Activated CD4-positive, alpha-beta T cell treated with anti-CD3 and anti-CD28 coated beads for 36 hours (primary cell): ENCODE measurements around the gene DHX29. TPM values are rescaled to one million over a fixed set of nuclear protein-coding genes. Genes with fewer than 3 reads are reported as not detected.
A peak's percentile ranks its signal among the peaks of the same experiment; 100 is the strongest.

Experiments used
- ATAC-seq: fragments of 200-7000 bp; cut with Tn5 transposase; one replicate; pipeline ENCODE4 v1.10.0; 2021; ENCODE audit warnings: mild to moderate bottlenecking, moderate library complexity
- CTCF ChIA-PET: fragments of 350-600 bp; sonication (Branson Sonifier 250); formaldehyde crosslinking; loops from one replicate; lab custom pipeline; 2021; ENCODE audit warnings: antibody characterized with exemption; lab: Charles Lee
- POLR2A ChIA-PET: fragments of 350-600 bp; sonication (Branson Sonifier 250); formaldehyde crosslinking; loops from one replicate; lab custom pipeline; 2021; ENCODE audit warnings: antibody characterized with exemption, inconsistent platforms; lab: Charles Lee
- DNase-seq: peaks from one replicate; pipeline ENCODE4 v3.0.0-alpha.2; 2020
- H3K27ac Mint-ChIP-seq: one replicate; pipeline ENCODE4 v1.8.0; 2021; ENCODE audit warnings: mixed read lengths
- H3K27me3 Mint-ChIP-seq: one replicate; pipeline ENCODE4 v1.8.0; 2021; ENCODE audit warnings: mixed read lengths
- H3K36me3 Mint-ChIP-seq: one replicate; pipeline ENCODE4 v1.8.0; 2021; ENCODE audit warnings: low read depth, mixed read lengths
- H3K4me1 Mint-ChIP-seq: one replicate; pipeline ENCODE4 v1.8.0; 2021; ENCODE audit warnings: mixed read lengths
- H3K4me3 Mint-ChIP-seq: one replicate; pipeline ENCODE4 v1.8.0; 2021; ENCODE audit warnings: mild to moderate bottlenecking, moderate library complexity, mixed read lengths
- H3K9me3 Mint-ChIP-seq: one replicate; pipeline ENCODE4 v1.8.0; 2021; ENCODE audit warnings: low read depth, mixed read lengths
- intact Hi-C, 2 experiments: fragments of 100-400 bp; cut with DNase I in 1 of 2; cut with micrococcal nuclease in 1 of 2; formaldehyde crosslinking; loops; one replicate each; pipeline versions ENCODE4 v1.14.2 to v1.15.1; 2022 to 2024; cut with DNase I, micrococcal nuclease
- total RNA-seq, 2 experiments: library from RNA; stranded (reverse); gene quantifications; one replicate each; pipeline ENCODE4 v1.2.3, GENCODE V29; 2021

DHX29 gene
- total RNA-seq, 2 experiments from 2014 or later = 12.1 to 12.9 TPM

DNA sequence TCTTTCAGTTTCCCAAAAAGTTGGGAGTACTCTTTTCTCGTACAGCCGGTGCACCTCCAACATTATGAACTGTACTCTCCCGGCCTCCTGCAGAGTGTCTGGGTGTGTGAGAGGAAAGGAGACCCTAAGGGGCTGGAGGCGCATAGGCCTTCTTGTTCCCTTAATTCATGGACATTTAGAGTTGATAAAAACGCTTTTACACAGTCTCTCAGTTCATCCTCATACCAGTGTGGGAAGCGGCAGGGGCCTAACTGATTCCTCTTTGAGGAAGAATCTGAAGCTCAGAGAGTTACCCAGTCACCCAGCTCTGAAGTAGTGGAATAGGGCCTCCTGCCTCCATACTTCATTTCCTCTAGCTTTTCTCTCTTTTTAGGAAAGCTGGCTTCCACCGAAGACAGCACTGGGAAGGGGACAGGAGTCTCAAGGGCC, 83.7 kb downstream of the DHX29 start:
- Mint-ChIP-seq H3K4me3 (no peak overlapping the region), H3K4me1 (peaks cover 35% of the 10 kb centered on the region), H3K27ac (no peak overlapping the region), H3K9me3 (no peaks in the 10 kb centered on the region), H3K27me3 (peaks cover 77% of the 10 kb centered on the region), H3K36me3 (no peaks in the 10 kb centered on the region)
- intact Hi-C loops = loop anchor here (1.0 to 2.0 kb wide), 2 partner anchors 8 to 51 kb away; partner anchors contain the start of gene CDC20B (in 1 of the 2)
- CTCF ChIA-PET = interaction anchor here (0.9 to 2.1 kb wide), 5 partner anchors 9 to 47 kb away, joined by 4 to 7 read pairs (median 4); partner anchors contain the start of gene CCNO
- no peak for DNase-seq
- ATAC-seq = no peak
- POLR2A ChIA-PET = no interaction called here

DNA sequence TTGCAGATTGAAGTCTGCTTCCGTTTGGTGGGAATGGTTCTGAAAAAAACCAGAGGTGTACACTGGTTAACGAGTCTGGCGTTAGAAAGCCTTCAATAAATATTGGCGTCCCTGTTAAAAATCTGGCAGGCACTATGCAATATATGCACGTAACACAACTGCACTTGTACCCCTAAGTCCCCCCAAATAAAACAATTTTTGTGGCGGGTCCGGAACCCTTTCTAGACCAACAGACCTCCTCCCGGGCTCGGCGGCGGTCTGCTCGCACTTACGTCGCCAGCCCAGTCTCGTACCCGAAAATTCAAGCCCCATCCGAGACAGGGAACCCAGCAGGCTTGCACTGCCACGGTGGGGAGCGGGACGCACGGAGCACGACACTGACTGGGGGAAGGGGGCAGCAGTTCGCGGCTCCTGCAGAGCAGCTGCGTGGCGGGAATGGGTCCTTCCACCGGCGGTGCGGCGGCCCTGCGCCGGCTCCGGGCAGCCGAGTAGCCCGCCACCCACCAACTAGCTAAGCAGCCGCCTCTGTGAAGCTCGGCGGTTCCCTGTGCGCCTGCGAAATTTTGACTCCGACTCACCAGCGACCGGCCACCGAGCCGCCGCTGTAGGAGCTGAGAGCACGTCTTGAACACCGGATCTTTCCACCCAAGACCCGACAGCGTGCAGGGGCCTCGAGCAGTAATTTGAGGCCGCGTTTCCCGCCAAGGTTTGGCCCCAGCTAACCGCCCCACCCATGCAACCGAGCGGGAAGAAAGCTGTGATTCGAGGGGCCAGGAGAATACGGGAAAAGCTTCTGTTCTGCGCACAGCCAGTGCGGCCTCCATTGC, 84.3 kb downstream of the DHX29 start:
- ChIA-PET CTCF (interaction anchor here (0.9 to 2.1 kb wide), 4 partner anchors 8 to 46 kb away, joined by 4 to 7 read pairs (median 4); partner anchors contain the start of gene CCNO), POLR2A (no interaction called here)
- intact Hi-C loops = loop anchor here in 1 of 2 experiments (1.0 kb wide), 1 partner anchor 9 kb away; no protein-coding TSS in a partner anchor
- peaks cover 72% of the 10 kb centered on the region for H3K27me3 Mint-ChIP-seq
- peak overlapping the region; percentile 30 for H3K4me3 Mint-ChIP-seq
- no peaks in the 10 kb centered on the region for H3K36me3 Mint-ChIP-seq
- DNase-seq (peak; percentile 49), ATAC-seq (no peak)
- H3K9me3 Mint-ChIP-seq = no peaks in the 10 kb centered on the region
- H3K27ac Mint-ChIP-seq = no peak overlapping the region
- peaks cover 35% of the 10 kb centered on the region for H3K4me1 Mint-ChIP-seq

DNA sequence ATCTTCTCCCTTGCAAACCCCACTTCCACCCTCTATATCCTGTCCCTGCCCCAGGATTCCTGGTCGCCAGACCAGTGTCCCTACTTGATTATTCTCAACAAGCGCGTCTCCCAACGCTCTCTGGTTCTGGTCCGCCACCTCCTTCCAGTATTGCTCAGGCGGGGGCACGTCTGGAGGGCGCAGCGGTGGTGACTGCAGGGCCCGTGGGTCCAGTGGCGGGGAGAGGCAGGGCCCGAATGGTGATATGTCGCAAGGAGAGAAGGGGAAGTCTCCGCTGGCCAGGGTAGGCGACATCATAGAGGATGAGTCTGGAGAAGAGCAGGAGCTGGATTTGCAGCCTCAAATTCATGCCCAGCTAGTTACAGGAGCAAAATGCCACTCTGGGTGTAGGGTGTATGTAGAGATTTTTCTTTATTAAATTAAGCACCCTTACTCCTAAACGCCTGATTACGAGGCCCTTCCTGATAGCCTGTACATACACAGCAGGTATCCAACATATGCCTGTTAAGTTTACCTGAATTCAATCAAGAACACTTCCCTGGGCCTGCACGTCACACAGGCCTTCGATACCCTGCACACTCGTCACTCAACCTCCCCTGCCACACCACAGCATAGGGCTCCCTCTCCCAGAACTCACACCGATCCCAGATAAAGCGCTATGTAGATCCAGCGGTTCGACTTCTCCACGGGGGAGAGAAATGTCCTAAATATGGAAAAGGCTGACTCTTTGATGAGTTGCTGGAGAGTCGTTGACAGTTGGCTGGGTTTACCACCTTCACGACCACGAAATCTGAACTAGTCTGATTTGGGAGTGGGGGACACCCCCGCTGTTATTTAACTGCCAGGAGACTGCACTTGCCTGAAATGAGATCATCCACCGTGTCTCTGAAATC, 85.2 kb downstream of the DHX29 start:
- Mint-ChIP-seq H3K27me3 (peaks cover 65% of the 10 kb centered on the region), H3K4me3 (peak overlapping the region; percentile 30), H3K9me3 (no peaks in the 10 kb centered on the region), H3K27ac (no peak overlapping the region), H3K4me1 (peaks cover 28% of the 10 kb centered on the region), H3K36me3 (no peaks in the 10 kb centered on the region)
- POLR2A ChIA-PET = interaction anchor here (0.5 to 0.7 kb wide), 2 partner anchors 900 to 908 kb away, joined by 5 to 6 read pairs; no protein-coding TSS in a partner anchor
- CTCF ChIA-PET = interaction anchor here (1.5 kb wide), 1 partner anchor 9 kb away, joined by 6 read pairs; no protein-coding TSS in a partner anchor
- ATAC-seq (no peak), DNase-seq (peak; percentile 9)
- intact Hi-C loops = no loop called here

DNA sequence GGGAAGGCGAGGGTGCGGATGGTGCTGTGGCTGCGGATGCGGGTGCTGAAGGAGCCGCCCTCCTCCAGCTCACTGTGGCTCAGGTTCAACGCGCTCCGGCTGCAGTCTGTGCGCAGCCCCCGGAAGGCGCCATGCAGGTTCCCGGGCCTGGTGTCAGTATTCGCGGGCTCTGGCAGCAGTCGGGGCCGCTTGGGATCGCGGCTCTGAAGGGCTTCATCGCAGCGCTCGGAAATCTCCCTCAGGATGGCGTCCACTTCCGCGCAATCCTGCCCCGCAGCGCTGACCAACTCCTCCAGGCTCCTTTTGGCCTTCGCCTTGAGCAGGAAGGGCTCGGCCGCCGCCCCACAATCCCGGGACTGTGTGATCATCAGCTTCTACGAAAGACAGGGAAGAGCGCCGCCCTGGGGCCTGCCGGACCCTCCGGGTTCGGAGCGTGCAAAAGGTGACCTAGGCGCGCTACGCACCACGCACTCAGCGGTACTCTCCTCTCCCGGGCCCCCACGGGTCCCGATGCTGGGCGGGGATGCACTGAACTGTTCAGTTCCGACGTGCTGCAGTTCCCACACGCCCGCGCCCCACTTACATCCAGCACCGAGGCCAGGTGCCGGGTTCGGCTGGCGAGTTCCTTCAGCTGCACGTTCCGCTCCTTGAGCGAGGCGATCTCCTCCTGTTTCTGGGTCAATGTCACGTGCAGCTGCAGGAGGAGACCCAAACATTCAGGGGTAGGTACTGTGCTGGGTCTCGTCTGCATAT, 86.9 kb downstream of the DHX29 start:
- ATAC-seq (peak; percentile 31), DNase-seq (peak; percentile 36)
- peak overlapping the region; percentile 59 for H3K4me3 Mint-ChIP-seq
- peaks cover 57% of the 10 kb centered on the region for H3K27me3 Mint-ChIP-seq
- H3K9me3 Mint-ChIP-seq = no peaks in the 10 kb centered on the region
- ChIA-PET POLR2A (no interaction called here), CTCF (interaction anchor here (0.6 to 1.7 kb wide), 4 partner anchors 9 to 962 kb away, joined by 3 to 6 read pairs (median 4); no protein-coding TSS in a partner anchor)
- H3K36me3 Mint-ChIP-seq = no peaks in the 10 kb centered on the region
- intact Hi-C loops = no loop called here
- H3K27ac Mint-ChIP-seq = no peak overlapping the region
- peaks cover 24% of the 10 kb centered on the region for H3K4me1 Mint-ChIP-seq

DNA sequence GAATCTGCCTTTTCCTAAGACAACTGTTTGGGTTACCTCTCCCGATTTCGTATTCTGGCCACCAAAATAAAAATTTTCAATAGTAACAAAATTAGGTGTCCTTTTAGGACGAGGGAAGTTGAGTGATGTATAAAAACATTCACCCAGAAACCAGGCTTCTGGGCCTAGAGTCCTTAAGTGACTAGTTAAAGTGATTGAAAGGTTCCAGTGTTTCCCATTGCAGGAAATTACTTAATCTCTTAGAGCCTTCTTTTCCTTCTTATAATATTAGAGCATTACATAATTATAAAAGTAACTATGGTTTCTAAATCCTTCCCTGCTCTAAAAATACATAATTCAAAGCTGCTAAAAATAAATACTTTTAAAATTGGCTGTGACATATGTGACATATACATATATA, 87.7 kb downstream of the DHX29 start:
- no peak for DNase-seq
- H3K27ac Mint-ChIP-seq = no peak overlapping the region
- ChIA-PET CTCF (interaction anchor here (0.9 to 1.7 kb wide), 2 partner anchors 10 to 15 kb away, joined by 3 to 4 read pairs; no protein-coding TSS in a partner anchor), POLR2A (no interaction called here)
- ATAC-seq = no peak
- intact Hi-C loops = no loop called here
- peak overlapping the region; percentile 59 for H3K4me3 Mint-ChIP-seq
- peaks cover 24% of the 10 kb centered on the region for H3K4me1 Mint-ChIP-seq
- peaks cover 50% of the 10 kb centered on the region for H3K27me3 Mint-ChIP-seq
- H3K36me3 Mint-ChIP-seq = no peaks in the 10 kb centered on the region
- H3K9me3 Mint-ChIP-seq = no peaks in the 10 kb centered on the region

DNA sequence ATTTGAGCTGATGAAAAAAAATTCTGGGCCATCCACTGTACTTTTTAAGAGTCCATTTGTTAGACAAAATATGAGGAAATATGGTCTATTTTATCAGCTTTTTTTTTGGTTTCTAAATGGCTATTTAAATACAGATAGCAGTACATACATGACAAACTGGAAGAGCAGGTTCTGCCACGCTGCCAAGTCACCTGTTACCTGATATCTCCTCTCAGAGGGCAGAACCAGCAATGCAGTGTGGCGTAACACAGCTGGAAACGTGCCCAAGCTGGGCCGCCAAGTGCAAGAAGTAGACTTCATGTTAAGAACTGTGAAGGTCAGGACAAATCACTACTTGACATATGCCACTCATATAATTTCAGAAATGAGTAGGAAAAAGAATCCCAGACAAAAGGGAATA, 88.5 kb downstream of the DHX29 start:
- H3K36me3 Mint-ChIP-seq = no peaks in the 10 kb centered on the region
- DNase-seq = no peak
- H3K4me1 Mint-ChIP-seq = peaks cover 24% of the 10 kb centered on the region
- H3K27ac Mint-ChIP-seq = no peak overlapping the region
- ChIA-PET CTCF (interaction anchor here (1.4 kb wide), 1 partner anchor 47 kb away, joined by 3 read pairs; no protein-coding TSS in a partner anchor), POLR2A (interaction anchor here (0.7 kb wide), 1 partner anchor 12 kb away, joined by 7 read pairs; no protein-coding TSS in a partner anchor)
- H3K4me3 Mint-ChIP-seq = no peak overlapping the region
- no peaks in the 10 kb centered on the region for H3K9me3 Mint-ChIP-seq
- H3K27me3 Mint-ChIP-seq = peaks cover 45% of the 10 kb centered on the region
- ATAC-seq = no peak
- intact Hi-C loops = no loop called here

DNA sequence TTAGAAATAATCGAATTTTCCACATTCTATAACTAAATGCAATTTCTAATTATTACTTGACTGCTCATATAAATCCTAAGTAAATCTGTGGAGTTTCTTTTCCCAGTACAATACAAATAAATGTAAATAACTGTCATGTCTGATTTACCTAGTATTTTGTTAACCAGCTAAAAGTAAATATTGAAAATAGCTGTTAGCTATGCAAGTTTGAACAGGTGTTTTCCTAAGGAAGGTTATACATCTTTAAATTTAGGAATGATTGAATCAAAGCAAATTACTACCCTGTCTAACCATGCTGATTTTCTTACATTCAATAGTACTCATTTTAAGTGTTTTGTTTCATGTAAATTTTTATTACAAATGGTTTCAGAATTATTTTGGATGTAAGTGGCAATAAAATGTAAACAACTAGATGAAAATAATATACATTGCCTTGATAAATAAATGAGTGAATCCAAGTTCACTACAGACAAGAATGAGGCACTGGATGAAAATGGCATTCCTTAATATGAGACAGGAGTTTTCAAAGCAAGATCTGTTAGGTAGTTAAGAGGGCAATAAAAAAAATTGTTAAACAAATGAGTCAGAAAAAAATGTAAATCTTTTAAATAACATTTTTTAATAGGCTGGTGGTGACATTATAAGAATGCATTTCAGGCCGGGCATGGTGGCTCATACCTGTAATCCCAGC, 96.2 kb downstream of the DHX29 start:
- no peaks in the 10 kb centered on the region for H3K4me1 Mint-ChIP-seq
- H3K27me3 Mint-ChIP-seq = peaks cover 12% of the 10 kb centered on the region
- CTCF ChIA-PET = interaction anchor here (1.1 to 1.4 kb wide), 3 partner anchors 21 to 52 kb away, joined by 3 to 4 read pairs (median 3); no protein-coding TSS in a partner anchor
- H3K36me3 Mint-ChIP-seq = no peaks in the 10 kb centered on the region
- ATAC-seq (no peak), DNase-seq (no peak)
- intact Hi-C loops = no loop called here
- H3K27ac Mint-ChIP-seq = no peak overlapping the region
- POLR2A ChIA-PET = no interaction called here
- no peaks in the 10 kb centered on the region for H3K9me3 Mint-ChIP-seq
- H3K4me3 Mint-ChIP-seq = no peak overlapping the region

Other genes starting within 250 kb of the DHX29 start
- 1 to 10 TPM; 2.4 TPM for gene GZMA, start 205.0 kb downstream of the DHX29 start, total RNA-seq
- gene GPX8, start 147.5 kb downstream of the DHX29 start, total RNA-seq = not detected
- gene CDC20B, start 134.5 kb downstream of the DHX29 start, total RNA-seq = not detected
- not detected for gene MCIDAS, start 80.4 kb downstream of the DHX29 start, total RNA-seq
- gene CCNO, start 74.1 kb downstream of the DHX29 start, total RNA-seq = not detected
- 100 to 1,000 TPM in 1 of 2 experiments, 10 to 100 TPM in 1; 98.2 to 106 TPM for gene MTREX, start 295 bp upstream of the DHX29 start, total RNA-seq
- gene PLPP1, start 227.3 kb upstream of the DHX29 start, total RNA-seq = 1 to 10 TPM; 7.9 to 8.2 TPM